Activated CD4-positive, alpha-beta T cell treated with anti-CD3 and anti-CD28 coated beads for 1 hour (primary cell): ENCODE results near the gene TNS1.

ENCODE experiments used
- DNase-seq: peaks from one replicate; pipeline ENCODE4 v3.0.0-alpha.2; 2020

The TNS1 gene

DNA sequence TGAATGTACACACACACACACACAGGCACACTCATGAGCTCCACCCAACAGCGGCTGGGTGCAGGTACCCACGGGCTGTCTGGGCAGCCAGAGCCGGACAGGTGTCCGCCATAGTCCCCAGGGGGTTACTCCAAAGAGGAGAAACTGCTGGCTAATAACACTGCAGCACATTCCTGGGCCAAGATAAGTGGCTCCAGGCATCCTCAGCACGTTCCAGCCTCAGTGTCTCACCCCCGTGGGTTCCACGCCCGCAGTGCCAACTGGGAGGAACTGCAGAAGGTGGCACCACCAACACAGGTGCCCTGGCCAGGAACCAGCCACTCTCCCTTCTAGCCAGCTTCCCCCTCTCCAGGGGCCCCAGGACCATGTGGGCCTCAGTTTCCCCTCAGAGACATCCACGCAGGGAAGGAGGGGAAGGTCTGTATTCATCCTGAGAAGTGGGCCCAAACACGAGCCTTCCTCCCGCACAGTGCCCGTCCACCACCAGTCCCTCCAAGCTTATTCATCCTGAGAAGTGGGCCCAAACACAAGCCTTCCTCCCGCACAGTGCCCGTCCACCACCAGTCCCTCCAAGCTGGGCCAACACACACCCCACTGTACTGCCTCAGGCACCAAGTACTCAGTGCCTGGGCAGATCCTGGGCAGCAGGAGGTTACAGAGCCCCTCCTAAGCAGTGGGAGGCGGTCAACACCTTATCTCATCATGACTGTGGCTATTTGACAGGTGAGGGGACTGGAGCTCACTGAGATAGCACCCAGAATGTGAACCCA is 47.6 kb downstream of the TNS1 start:
- no peak for DNase-seq

DNA sequence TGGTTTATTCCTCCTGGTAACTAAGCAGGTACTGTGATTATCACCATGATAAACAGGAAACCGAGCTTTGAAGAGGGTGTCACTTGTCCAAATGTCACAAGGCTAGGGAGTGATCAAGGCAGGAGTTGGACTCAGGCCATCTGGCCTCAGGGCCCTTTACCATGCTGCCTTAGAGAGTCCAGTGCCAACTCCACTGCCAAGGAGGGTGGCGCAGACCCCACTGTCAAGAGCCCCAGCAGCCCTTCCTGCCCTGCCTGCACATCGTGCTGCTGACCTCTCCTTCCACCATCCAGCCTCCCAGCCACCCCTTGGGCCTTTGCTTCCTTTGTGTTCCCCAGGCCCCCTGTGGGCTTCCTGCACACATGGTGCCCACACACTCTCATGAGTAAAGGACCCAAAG is 48.3 kb downstream of the TNS1 start:
- no peak for DNase-seq

DNA sequence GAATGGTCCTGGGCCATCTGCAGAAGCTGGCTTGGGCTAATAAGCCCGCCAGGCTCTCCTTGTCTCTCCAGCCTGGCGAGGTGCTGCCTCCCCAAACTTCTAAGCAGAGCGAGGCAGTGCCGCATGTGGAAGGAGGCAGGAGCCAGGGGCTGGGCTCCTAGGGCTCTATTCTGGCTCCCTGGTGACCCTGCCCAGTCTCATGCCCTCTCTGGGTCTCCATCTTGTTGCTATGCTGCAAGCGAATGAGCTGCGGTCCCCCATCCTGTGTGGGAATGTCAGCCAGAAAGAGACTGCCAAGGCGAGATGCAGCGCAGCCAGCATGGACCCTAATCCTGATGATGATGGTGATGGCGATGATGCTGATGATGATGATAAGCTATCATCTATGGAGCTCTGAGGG is 48.7 kb downstream of the TNS1 start:
- no peak for DNase-seq

DNA sequence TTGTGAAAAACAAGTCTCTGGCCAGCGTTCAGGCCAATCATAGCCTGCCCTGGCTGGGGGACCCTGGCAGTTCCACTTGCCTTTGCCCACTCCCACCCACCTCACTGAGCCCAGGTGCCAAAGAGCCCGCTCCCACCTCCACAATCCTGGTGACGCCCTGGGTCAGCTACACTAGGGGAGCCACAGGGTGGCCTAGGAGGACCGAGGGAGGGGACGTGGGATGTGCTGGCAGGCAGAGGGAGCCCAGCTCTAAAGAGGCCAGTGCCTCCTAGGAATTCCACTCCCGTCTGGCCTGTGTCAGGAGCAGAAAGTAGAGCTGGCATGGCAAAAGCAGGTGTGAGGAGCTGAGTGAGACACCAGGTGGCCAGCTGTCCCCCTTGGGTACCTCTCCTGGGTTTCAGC is 49.3 kb downstream of the TNS1 start:
- DNase-seq: no peak

DNA sequence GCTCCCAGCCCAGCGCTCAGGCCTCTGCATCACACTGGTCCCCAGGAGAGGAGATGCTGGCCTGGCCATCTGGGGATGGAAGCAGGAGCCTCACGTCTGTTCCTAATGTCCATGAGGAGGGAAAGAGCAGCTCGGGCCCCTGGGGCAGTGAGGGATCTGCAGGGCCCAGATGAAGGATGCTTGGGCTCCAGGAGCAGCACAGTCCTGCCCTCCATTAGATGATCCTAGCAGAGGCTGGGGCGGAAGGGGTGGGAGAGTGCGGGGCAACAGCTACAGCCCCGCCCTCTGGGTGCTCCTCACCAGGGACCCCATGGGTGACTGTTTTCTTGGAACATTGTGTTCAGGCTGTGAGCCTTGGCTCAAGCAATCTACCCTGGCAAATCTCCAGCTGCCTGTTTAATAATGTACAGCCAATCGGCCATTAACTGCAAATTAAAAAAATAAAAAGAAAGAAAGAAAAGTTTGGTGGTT is 49.7 kb downstream of the TNS1 start:
- no peak for DNase-seq

DNA sequence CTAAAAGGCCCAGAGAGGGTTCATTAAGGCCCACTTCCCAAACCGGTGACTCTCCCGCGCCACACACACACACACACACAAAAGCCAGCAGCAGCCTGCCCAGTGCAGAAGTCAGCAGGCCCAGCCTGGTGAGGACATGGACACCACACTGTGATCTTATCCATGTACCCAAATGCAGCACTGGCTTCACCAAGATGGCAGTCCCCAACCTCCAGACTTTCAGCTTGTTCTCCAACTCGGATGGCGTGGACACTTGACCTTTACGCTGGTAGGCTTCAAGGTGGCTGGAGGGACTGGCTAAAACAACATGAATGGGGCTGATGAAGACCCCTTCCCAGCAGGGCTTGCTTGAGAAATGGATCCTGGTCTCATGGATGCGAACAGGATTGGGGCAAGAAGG is 50.4 kb downstream of the TNS1 start:
- no peak for DNase-seq

DNA sequence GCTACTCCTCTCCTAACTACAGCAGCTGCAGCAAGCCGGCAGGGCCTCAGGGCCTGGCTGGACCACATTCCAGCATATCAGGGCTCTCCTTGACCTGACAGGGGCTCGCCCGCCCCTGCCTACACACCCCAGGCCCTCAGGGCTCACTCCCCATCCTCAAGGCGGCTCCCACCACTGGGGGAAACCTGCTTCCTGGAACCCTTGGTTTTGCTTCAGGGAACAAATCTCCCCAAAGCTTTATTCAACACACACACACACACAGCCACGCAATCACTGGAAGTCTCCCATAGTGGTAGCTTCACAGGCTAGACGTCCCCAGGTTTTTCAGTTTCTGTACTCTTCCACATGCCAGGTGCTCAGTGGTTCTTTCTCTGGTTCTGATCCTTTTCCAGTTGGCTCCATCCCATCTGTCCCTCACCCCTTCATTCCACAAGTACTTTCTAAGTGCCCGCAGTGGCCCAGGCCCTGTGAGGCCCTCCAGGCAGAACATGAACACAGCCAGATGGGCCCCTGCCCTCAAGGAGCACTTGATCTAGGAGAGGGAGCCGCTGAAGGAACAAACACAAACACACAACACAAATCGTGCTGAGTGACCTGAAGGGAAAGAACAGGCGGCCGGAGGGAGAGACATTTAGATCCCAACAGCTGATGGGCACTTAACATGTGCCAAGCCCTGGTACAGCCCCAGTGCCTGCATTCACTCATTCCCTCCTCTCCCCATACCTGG is 51.1 kb downstream of the TNS1 start:
- no peak for DNase-seq

- DNase-seq: no peak
Measured at GRCh38 chr2:217951091-217951490, 51.7 kb downstream of the TNS1 start.

DNA sequence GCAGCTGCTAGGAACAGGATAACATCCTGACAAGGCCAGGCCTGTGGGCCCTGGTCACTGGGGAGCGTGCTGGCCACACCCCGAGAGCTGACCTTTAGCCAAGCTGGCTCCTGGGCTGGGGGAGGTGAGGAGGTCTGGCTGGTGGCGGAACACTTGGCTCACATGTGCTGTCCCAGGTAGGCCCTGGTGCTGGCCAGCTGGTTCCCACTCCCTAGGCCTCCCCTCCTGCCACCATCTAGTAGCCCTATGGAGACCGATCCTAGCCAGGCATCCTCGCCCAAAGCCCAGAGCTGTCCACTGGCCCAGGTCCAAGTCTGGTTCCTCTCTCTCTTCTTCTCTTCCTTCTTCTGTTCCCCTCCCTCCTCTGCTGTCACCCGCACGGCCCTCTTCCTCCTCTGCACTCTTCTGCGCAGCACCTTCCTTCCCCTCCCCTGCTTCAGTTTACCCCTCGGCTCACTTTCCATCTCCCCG is 52.4 kb downstream of the TNS1 start:
- DNase-seq: no peak

- DNase-seq: no peak
Measured at GRCh38 chr2:217949447-217949846, 53.3 kb downstream of the TNS1 start.

DNA sequence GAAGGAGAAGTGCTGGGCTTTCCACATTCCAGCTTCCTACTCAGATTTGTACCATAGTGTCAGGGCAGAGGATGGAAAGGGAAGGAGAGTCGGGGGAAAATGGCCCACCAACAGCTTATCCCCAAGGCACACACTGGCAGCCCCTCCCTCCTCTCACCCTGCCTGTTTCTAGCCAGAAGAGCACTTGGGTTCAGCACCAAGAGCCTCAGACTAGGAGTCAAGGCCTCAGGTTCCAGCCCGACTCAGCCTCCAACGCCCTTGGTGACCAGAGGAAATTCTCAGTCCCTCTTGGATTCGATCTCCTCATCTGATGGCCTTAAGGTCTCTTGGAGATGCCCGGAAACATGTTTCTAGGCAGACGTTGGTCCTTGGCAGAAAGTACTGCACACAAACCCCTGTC is 53.9 kb downstream of the TNS1 start:
- DNase-seq: no peak

DNA sequence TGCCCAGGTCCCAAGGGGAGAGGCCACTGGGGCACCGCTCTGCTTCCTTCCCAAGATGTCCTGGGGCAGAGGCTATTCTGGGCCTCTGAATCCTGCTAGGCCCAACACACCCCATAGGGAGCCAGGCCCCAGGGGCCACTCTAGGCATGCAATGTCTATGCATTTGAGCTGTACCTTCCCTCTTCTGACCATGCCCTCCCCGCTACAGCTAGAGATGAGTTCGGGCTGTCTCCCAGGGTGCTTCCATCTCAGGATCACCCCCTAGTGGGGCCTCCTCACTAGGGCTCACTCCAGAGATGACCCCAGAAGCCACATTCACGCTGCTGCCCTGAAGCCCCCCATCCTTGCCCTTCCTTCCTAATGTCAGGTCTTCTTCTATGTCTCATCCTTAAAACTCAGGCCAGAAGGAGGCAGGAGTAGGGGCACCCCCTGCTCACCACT is 54.4 kb downstream of the TNS1 start:
- no peak for DNase-seq

GRCh38 chr2:217947383-217948350 is 55.1 kb downstream of the TNS1 start:
- no peak for DNase-seq

- DNase-seq: no peak
Measured at GRCh38 chr2:217946051-217946450, 56.7 kb downstream of the TNS1 start.

DNA sequence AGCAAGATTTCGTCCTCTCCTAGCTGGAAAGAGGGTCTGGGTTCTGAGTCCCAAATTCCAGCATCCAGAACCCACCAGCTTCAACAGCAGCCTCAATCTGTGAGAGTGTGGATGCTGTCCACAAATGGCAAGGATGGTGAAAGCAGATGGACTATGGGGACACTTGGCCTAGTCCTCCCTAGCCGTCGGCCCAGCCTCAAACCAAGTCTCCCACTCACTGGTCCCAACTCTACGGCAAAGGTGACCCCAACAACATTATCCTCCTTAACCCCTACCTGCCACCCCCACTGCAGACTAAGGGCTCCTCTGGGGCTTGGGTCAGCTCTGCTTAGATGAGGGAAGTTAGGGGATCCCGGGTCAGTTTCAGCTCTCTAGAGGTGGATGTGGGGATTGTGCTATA is 57.3 kb downstream of the TNS1 start:
- no peak for DNase-seq

DNA sequence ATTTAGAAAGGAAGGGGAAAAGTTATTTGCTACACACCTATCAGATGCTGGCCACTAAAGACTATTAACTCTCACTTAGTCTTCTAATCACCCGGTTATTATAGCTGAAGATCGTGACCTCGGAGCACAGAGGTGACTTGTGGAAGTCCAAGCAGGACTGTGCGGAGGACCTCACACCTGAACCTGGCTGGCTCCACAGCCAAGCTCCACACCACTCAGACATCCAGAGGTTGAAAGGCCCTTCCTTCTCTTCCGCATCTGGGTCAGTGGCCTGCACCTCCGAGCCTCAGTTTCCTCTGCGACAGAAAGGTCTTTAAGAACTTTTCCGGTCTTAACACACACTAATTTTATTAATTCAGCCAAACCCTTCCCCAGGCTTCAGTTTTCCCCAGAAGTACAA is 57.9 kb downstream of the TNS1 start:
- DNase-seq: no peak

- no peak for DNase-seq
Measured at GRCh38 chr2:217944366-217944765, 58.4 kb downstream of the TNS1 start.

DNA sequence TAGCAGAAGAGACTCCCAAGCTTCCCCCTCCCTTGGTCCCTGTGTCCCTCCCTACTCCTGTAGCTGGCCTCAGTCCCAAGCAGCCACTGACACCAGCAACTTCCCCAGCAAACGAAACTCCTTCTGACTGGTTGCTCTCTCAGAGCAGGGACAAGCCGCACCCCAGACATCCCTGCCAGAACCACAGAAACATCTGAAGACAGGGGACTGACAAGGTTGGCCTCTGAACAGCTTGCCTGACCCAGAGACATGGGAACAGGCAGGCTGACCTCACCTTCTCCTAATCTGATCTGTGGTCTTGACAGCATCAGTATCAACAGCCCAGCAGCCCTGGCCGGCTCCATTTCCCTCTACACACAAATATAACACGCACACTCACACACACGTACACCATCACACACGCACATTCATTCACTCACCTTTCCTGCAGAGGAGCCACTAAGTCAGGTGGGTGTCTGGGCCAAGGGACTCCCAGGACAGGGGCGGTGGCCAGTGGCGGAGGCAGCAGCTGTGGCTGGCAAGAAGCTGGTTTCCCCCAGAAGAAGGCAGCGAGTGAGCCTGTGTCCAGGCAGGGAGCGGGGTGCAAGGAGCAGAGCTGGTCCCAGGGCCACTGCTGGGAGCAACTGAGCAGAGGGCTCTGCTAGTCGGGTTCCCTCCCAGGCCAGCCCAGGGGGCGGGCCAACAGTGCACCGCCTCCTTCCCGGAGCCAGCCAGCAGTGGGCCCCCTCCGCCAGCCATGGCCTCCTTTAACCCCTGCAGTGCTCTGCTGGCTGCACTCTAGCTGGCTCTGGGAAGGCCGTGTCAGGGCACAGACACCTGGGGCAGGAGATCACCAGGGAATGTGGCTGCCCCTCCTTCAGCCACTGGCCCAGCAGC is 59.1 kb downstream of the TNS1 start:
- DNase-seq: no peak

- no peak for DNase-seq
Measured at GRCh38 chr2:217942731-217943335, 60.0 kb downstream of the TNS1 start.

DNA sequence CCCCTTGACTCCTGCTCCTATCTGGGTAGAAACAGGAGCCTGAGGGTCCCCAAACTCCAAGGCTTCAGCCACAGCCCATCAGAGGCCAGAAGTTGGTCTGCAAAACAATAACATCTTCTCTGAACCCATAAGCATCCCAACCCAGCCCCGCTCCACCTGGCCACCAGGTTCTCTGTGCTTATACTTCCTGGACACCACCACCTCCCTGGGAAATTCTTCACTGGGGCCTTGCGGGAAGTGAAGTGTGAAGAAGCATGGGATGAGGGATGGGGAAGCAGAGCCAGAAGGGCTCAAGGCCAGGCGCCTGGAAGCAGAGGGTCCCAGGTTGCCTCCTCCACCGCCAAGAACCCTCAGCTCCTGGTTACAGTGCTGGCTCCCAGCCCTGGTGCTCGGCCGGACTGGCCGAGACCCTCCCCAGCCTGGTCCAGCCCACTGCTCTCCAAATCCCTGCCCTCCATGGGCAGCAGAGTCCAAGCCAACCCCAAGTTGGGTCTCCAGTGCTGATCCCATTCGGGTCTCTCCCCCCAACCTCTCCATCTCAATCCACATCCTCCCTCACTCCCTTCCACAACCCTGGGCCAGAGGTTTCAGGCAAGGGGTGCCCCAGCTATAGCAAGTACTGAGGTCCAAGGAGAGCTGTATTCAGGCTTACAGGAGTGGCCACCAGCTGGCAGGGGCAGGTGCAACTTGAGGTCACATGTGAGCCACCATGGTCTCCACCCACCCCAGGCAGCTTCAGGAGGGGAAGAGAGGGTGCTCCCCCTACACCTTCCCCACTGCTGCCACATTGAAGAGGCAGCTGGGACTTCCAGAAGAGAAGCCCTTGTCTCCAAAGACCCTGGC is 60.7 kb downstream of the TNS1 start:
- DNase-seq: no peak

DNA sequence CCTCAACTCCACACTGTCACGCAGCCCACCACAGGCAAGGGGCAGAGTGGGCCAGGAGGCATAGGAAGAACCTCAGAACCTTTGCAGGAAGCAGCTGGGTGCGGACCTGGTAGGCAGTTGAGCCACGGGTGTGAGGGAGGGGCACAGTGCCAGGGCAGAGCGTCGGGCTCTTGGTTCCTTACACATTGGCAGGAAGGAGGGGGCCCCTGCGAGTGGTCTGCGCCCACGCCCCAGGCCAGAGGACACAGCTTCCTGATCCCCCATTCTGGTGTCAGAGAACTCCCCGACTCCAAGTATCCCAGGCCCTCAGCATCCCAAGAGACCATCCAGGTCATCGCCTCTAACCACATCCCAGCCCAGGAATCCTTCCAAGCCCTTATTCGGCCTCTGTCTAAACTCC is 61.5 kb downstream of the TNS1 start:
- DNase-seq: no peak
